ENCODE data around the gene MEGF11.

DNA sequence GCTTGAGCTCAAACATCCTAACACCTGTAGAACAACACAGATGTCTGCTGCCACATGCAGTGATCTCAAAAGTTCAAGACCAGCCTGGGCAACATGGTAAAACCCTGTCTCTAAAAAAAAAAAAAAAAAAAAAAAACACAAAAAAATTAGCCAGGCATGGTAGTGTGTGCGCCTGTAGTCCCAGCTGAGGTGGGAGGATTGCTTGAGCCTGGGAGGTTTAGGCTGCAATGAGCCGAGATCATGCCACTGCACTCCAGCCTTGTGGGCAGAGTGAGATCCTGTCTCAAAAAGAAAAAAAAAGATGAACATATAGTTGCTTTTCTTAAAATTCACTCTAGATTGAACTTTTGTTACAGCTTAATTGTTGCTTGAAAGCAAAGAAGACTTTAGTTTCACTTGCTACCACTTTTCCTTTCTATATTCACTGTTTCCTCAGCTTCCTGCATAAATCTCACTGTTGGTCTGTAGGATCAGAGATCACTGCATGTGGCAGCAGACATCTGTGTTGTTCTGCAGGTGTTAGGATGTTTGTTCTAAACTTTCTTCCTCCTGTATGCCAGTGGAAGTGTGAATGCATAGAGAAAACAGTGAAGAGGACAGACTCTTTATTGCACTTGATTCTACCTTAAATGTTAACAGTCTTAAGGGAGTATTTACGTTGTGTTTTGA, 371.6 kb downstream of the MEGF11 start:
- TF ChIP-seq, protein P1, sequence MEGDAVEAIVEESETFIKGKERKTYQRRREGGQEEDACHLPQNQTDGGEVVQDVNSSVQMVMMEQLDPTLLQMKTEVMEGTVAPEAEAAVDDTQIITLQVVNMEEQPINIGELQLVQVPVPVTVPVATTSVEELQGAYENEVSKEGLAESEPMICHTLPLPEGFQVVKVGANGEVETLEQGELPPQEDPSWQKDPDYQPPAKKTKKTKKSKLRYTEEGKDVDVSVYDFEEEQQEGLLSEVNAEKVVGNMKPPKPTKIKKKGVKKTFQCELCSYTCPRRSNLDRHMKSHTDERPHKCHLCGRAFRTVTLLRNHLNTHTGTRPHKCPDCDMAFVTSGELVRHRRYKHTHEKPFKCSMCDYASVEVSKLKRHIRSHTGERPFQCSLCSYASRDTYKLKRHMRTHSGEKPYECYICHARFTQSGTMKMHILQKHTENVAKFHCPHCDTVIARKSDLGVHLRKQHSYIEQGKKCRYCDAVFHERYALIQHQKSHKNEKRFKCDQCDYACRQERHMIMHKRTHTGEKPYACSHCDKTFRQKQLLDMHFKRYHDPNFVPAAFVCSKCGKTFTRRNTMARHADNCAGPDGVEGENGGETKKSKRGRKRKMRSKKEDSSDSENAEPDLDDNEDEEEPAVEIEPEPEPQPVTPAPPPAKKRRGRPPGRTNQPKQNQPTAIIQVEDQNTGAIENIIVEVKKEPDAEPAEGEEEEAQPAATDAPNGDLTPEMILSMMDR (IDR thresholded peaks at IDR 0.05; ENCODE audit: low read length) = no peak
- TF ChIP-seq EZH2 (IDR thresholded peaks at IDR 0.05; ENCODE audit: borderline replicate concordance, low read length) = no peak
